Activated CD4-positive, alpha-beta T cell treated with anti-CD3 and anti-CD28 coated beads, Interleukin-2, amount 50 U/mL, for 24 hours (primary cell): ENCODE results near the gene MGA.

ENCODE experiments used
- DNase-seq, 2 donors: peaks; one replicate each; pipeline ENCODE4 v3.0.0-alpha.2; 2020; ENCODE audit warnings: low read depth in 1 of 2, low spot score in 1 of 2

MGA gene

DNA sequence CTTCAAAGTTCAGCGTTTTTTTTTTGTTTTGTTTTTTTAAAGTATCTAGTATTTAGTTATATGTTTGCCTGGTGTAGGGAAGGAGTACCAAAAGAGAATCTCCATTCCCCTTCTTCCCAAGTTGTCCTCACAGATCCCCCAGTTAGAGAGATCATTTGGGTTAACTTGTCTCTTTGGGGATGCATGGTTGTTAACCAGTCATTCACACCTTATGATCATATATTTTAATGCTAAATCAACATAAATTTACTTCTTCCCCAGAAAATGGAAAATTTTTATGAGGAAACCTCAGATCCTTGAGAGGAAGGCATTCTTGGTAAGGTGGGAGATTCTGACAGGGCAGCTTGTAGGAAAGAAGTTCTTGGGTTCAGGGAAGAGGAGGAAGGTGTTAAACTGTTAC, 1.5 kb upstream of the MGA start:
- DNase-seq: no peak

DNA sequence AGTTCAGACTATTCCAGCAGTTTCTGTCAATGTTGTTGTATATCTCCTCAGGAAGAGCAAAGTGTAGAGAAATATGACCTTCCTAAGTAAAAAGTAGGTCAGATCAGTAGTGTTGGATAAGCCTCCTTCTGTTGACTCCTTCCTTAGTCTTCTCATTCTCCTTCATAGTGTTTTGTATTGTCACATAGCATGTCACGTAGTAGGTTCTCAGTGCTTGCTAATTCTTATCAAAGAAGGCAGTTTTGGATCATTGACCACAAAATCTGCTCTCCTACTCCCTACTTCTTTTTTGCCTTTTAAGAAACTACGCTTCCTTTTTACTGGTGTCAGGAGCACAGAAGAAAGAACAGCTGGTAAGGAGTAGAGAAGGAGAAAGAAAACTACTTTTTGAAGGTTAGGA, 1.0 kb upstream of the MGA start:
- DNase-seq: no peak

DNA sequence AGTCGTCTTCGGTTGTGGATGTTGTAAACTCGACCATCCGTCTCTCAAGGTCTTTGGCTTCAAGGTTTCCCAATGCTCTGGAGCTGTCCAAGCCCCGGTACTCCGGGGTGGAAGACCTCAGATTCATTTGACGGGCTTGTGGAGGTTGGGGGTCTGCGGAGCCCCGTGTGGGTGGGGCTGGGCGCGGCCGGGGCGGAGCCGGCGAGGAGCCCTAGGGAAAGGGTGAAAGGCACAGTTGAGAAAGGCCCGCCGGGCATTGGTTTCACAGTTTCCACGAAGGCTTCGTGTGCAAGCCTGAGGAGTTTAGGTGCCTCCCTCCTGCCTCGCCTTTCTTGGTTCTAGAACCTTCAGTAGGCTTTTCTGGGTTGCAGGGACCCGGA, 360 bp upstream of the MGA start:
- no peak for DNase-seq

DNA sequence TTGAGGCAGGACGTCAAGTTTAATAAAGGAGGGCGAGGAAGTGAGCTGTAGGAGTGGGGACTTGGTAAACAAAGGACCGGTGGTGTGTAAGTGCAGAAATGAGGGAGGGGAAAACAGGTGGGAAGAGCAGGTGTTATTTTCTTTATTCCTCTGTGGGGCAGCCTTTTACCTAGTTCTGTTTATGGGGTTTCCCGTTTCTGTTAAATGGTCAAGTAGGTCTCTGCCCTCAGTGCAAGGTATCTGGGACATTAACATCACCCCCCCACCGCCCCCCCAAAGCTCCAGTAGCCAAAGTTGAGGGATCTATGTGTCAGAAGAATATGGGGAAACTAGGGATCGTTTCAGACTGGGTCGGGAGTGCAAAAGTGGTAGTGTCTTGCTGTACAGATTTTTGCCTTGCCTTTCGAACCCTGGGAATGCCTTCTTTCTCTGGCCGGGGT, 893 bp downstream of the MGA start:
- DNase-seq: no peak

DNA sequence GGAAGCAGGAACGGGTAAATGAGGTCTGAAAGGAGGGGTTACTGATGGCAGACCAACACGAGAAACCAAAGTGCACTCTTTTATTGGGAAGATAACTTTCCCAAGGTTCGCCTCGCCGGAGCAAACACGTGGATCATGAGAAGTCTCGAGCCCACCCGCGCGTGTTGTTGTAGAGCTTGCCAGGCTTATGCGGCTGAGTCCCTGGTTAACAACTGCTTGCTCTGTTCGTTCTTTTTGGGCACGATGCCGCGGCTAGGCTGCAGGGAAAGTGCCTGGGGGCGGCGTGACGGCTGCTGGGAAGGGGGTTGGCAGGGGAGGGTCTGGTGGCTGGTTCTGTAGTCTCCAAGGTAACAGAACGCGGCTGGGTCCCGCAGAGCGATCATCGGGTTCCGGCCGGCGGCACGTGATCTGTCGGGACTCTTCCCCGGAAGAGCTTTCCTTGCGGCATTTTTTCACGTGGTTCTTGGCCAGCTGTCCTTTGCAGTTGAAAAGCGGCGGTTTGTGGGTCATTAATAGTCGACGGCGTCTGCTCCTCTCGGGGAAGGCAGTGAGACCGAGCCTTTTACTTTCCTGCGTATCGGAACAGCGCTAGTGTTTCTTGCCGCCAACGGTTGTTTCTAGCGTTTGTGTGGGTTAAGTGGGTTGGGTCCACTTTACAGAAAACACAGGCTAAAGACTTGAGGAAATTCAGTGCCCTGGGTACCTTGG, 1.5 kb downstream of the MGA start:
- peak; percentile 43 to 46 for DNase-seq

DNA sequence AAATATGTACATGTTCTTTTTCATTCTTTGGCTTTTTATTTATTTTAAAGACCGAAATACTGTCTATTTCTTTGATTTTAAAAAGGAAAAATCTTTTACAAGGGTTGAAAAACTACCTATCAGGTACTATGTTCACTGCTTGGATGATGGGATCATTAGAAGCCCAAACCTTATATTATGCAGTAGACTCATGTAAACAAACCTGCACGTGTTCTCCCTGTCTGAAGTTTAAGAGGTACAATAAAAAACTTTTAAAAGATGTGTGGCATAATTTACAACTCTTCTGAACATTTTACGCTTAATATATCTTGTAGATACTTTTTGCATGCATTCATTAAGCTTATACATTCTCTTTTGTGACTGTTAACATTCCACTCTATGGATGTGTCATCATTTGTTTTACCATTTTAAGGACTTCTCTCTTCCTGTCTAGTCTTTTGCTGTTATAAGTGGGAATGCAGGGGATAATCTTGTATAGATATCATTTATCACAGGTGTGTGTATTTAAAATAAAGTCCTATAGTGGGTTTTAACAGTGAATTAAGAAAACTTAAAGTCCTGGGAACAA, 6.2 kb downstream of the MGA start:
- DNase-seq: no peak

DNA sequence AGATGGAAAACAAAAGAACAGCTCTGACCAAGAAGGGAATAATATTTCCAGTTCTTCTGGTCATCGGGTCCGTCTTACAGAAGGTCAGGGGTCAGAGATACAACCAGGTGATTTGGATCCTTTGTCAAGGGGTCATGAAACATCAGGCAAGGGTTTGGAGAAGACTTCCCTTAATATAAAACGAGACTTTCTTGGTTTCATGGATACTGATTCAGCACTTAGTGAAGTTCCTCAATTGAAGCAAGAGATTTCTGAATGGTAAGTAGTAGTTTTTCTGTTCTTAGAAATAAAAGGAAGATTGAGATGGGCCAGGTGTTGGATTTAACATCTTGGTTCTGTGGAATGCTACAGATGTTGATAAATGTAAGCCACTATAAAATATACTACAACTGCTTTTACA, 9.5 kb downstream of the MGA start:
- no peak for DNase-seq

DNA sequence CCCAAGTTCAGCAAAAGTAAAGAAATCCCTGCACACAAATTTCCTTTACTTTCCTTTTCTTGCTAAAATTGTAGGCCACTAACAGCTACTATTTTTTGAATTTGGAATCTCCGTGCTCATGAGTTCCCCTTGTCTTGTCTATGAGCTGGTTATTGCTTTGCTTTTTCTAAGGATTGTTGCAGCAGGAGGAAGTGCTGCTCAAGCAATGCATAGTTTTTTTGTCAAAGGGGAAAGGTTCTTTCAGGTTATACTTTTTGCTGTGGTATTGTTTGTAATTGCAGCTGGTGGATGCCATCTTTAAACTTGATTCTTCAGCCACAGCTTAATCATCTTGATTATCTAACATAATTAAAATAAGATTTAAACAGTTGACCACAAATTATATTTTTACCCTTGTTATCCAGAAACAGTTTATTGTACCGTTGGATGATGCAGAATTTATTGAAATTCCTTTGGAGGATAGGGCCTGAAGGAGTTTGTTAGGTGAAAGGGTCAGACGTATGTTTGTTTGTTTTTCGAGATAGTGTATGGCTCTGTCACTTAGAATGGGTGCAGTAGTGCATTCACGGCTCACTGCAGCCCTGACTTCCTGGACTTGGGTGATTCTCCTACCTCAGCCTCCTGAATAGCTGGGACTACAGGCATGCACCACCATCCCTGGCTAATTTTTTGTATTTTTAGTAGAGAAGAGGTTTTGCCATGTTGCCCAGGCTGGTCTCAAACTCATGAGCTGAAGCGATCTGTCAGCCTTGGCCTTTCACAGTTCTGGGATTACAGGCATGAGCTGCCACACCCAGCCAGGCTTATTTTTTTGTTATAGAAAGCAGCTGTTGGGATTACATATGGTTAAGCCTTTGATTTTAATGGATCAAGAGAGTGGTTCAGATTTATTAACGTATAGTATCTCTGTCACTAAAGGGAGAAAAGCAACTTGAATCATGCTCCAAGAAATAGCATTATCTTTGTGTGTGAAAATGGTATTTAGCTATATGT, 11.7 kb downstream of the MGA start:
- no peak for DNase-seq

DNA sequence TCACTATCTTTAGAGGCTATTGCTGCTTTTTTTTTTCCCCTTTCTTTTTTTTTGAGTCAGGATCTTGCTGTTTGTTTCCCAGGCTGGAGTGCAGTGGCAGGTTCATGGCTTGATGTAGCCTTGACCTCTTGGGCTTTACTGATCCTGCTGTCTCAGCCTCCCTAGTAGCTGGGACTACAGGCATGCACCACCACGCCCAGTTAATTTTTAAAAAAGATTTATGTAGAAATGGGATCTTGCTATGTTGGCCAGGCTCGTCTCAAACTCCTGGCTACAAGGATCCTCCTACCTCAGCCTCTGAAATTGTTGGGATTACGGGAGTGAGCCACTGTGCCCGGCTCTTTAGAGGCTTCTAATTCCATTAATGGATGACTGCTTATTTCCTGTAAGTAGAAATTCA, 15.1 kb downstream of the MGA start:
- DNase-seq: no peak

DNA sequence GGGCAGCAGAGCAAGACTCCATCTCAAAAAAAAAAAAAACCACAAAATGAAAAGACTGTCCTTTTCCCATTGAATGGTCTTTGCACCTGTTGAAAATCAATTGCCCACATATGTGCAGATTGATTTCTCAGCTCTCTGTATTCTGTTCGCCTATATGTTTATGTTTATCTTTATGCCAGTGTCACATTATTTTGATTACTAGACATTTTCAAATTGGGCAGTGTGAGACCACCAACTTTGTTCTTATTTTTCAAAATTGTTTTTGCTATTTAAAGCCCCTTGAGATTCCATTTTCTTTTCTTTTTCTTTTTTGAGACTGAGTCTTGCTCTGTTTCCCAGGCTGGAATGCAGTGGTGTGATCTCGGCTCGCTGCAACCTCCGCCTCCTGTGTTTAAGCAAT, 18.5 kb downstream of the MGA start:
- DNase-seq: no peak

DNA sequence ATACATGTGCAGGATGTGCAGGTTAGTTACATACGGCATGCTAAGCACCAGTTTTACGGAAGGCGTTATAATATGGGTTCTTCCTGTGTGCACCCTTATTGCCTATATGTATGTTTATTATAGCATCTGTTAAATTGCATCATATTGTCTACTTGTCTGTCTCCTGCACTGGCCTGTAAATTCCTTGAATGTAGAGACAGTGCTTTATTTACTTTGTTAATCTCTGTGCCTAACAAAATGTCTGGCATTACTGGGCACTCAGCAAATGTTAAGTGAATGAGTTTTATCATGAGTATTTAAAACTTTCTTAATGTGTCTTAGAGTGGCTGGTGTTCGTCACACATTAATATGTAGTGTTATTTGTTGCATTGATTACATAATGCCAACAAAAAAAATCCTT, 23.8 kb downstream of the MGA start:
- DNase-seq: no peak

DNA sequence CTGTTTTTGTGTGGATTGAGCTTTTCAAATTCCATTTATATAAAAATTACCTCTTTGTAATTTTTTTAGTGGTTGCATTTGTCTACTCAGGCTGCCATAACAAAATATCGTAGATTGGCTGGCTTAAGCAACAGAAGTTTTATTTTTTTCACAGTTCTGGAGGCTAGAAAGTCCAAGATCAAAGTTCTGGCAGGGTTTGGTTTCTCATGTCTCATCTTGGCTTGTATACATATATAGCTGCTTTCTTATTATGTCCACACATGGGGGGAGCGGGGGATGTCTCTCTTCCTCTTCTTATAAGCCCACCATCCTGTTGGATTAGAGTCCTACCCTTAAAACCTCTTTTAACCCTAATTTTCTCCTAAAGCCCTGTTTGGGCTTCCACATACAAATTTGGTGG, 28.5 kb downstream of the MGA start:
- no peak for DNase-seq

DNA sequence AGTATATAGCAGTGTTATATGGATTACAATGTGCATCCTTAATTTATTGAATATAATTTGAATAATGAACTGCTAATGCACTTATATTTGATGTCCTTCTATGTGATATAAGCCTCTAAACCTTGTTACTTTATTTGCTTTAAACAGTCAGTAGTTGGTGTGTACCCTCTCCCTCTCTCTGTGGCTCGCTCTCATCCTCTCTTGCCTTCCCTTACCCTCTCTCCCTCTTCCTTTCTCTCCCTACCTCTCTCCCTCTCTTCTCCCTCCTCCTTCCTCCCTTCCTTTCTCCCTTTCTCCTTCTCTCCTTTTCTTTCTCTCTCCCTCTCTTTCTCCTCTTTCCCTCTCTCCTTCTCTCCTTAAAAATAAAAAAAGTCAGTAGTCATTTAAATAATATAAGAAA, 28.9 kb downstream of the MGA start:
- no peak for DNase-seq

DNA sequence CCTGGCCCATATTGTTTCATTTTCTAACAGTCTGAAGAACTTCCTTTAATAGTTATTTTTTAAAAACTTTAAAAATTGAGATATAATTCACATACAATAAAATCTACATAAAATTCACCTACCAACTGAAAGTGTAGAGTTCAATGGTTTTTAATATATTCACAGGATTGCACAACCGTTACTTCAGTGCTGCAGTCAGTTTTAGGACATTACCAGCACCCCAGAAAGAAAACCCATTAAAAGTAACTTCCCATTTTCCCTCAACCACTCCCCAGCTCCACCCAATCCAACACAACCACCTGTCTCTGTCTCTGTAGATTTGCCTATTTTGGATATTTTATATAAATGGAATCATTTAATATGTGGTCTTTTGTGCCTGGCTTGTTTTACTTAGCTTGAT, 29.6 kb downstream of the MGA start:
- no peak for DNase-seq

DNA sequence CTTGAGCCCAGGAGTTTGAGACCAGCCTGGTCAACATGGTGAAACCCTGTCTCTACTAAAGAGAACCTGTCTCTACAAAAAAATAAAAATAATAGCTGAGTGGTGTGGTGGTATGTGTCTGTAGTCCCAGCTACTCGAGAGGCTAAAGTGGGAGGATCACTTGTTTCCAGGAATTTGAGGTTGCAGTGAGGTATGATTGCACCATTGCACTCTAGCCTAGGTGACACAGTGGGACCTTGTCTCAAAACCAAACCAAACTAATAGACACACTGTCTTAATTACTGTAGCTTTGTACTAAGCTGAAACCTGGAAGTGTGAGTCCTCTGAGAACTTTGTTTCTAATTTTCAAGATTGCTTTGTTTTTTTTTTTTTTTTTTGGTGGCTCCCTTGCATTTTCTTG, 30.4 kb downstream of the MGA start:
- DNase-seq: no peak

DNA sequence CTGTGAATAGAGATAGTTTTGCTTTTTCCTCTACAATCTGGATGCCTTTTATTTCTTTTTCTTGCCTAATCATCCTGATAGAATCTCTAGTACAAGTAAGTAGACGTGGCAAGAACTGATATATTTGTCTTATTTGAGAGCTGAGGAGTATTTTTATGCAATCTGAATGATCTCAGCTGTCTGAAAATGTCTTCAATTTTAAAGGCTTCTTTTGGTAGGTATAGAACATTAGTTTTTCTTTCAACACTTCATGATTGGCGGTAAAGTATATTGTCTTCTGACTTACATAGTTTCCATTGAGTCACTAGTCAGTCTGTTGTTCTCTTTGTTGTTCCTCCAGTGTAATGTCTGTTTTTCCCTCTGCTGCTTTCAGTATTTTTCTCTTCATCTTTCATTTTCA, 31.3 kb downstream of the MGA start:
- DNase-seq: no peak

DNA sequence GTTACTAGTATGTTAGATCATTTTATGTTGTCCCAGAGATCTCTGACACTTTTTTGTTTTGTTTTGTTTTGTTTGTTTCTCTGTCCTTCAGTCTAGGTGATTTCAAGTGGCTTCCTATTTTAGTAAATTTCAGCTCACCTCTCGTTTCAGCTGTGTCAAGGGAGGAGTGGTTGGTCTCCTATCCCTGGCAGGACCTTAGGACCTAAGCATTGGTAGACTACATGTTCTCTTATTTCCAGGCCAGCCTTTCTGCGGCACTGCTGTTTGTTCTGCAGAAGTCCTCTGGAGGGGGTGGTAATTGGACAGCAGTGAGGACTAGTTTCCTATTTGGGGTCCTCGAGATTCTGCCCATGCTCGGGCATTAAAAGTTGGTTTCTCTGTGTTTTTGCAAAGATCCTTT, 31.8 kb downstream of the MGA start:
- DNase-seq: no peak

DNA sequence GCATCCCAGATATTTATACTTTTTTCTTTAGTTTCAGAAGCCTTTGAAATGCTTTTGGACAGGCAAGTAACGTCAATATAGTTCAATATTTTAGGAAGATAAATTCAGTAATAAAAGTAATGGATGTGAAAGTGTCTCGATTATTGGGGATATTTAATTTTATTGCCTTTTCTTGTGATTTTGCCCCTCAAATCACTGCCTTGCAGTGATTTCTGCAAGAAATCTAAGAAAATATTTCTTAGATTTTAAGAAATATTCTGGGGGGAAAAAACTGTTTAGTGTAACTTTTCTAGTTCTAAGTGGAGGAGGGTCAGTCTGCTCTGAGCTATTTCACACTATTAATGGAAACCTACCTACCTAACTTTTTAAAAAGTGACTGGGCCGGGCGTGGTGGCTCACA, 33.6 kb downstream of the MGA start:
- DNase-seq: no peak

DNA sequence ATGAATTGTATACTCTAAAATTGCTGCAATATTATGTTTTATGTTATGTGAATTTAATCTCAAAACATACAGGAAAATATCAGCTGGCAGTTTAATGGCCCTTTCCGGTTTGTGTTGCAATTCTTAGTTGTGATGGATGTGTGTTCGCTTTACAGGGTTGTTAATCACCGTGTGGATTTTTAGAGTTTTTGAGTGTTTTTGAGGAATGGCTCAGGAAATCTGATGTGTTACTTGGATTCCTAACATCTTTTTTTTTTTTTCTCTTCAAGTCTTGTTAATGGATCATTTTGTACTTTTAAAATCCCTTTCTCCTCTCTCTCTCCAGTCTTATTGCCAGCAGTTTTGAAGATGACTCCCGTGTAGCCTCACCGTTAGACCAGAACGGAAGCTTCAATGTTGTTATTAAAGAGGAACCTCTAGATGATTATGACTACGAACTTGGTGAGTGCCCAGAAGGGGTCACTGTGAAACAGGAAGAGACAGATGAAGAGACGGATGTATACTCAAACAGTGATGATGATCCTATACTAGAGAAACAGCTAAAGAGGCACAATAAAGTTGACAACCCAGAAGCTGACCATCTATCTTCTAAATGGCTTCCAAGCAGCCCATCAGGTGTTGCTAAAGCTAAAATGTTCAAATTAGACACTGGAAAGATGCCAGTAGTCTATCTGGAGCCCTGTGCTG, 35.7 kb downstream of the MGA start:
- DNase-seq: peak in 1 of 2 donors; percentile 21

DNA sequence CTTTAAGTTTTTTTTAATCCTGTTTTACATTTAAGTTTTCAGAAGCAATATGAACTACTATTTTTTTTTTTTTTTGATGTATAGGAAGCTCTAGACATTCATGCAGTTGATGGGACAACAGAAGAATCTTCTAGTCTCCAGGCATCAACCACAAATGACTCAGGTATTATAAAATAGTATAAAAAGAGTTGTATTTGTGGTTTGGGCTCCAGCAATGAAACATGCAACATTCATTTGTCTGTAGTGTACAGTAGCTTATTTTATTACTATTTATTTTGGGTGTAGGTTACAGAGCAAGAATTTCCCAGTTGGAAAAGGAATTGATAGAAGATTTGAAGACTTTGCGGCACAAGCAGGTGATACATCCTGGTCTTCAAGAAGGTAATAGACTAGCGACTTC, 38.6 kb downstream of the MGA start:
- DNase-seq: no peak

DNA sequence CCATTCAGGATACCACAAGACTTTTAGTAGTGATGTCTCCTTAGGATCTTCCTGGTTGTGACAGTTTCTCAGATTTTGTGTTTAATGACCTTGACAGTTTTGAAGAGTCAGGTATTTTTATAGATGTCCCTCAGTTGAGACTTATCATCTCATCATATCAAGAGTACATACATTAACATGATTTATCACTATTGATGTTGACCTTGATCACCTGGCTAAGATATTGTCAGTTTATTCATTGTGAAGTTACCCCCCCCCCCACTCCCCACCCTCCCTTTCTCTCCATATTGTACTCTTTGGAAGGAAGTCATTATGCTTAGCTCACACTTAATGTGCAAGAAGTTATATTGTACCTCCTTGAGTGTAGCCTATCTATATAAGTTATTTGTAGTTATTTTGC, 42.9 kb downstream of the MGA start:
- no peak for DNase-seq

DNA sequence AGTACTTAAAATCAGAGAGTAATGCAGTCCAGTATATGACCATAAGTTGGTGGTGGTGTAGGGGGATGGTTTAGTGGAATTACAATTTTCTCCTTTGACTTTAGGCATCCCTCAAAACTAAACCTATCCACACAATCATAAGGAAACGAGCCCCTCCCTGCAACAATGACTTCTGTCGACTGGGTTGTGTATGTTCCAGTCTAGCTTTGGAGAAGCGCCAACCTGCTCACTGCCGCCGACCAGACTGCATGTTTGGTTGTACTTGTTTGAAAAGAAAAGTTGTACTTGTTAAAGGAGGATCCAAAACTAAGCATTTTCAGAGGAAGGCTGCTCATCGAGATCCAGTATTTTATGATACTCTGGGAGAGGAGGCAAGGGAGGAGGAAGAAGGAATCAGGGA, 52.8 kb downstream of the MGA start:
- no peak for DNase-seq
